NOMO-1 (cell line): ENCODE measurements around the gene AGMAT.

Experiments
- DNase-seq, 2 experiments: peaks; one replicate each; lab custom pipeline; 2025; ENCODE audit not compliant: unreplicated experiment in 2 of 2; lab: John Stamatoyannopoulos, UW

AGMAT gene

DNA sequence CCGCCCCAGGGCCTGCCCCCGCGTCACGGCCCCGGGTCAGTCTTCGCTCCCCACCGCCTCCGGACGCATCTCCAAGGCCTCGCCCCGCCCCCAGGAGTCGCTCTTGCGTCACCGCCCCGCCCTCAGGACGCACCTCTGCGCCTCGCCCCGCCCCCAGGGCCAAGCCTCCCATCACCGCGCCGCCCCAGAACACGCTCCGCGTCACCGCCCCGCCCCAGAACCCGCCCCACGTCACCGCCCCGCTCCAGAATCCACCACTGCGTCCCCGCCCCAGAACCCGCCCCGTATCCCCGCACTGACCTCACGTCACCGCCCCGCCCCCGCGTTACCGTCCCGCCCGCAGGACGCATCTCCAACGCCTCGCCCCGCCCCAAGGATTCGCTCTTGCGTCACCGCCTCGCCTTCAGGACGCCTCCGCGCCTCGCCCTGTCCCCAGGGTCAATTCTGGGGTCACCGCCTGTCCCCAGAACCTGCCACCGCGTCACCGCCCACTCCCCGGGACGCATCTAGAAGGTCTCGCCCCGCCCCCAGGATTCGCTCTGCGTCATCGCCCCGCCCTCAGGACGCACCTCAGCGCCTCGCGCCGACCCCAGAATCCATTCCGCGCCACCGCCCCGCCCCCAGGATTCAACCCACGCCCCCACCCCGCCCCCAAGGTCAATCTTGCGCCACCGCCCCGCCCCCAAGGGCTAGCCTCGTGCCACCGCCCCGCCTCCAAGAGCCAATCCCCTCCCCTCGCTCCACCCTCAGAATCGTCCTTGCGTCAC, 60.4 kb downstream of the AGMAT start:
- peak; percentile 94 to 98 for DNase-seq

- no peak for DNase-seq
These were observed 60.9 kb downstream of the AGMAT start, which contains the start of gene CASP9 for GRCh38 chr1:15524021-15524282. TSS of gene CASP9 (minus strand) at chr1:15524215. CDS start at chr1:15524200, 15 bp downstream.

GRCh38 chr1:15523104-15524020, 61.5 kb downstream of the AGMAT start:
- DNase-seq, result peak in 1 of 2 experiments; percentile 27

- DNase-seq, result no peak
These were observed 62.3 kb downstream of the AGMAT start for GRCh38 chr1:15522551-15522950.
